ENCODE measurements around the gene CACYBP. TPM values are rescaled to one million over a fixed set of nuclear protein-coding genes. Genes with fewer than 3 reads are reported as not detected.

The CACYBP gene
- total RNA-seq, 1 experiment from 2014 or later: 202 TPM

DNA sequence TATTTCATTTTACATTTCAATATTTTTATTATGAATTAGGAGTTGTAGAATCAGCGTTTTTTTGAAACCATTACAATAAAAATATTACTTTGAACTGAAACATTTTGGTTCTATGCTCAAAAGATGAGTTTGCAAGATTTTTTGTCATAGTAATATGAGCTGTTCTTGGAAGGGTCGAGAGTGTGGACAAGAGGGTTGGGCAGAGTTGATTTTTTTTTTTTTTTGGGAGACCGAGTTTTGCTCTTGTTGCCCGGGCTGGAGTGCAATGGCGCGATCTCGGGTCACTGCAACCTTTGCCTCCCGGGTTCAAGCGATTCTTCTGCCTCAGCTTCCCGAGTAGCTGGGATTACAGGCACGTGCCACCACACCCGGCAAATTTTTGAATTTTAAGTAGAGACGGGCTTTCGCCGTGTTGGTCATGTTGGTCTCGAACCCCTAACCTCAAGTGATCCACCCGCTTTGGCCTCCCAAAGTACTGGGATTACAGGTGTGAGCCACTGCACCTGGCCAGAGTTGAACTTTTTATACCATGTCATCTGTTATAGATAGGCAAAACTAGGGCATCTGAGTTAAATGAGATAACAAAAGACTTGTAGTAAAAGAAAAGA is 3.3 kb downstream of the CACYBP start:
- Histone ChIP-seq H3K9ac (ENCODE audit: extremely low read depth, insufficient read length, low read length) (no peak overlapping the region), H2BK5ac (ENCODE audit: insufficient read length, low read length) (no peak overlapping the region), H3K4me1 (ENCODE audit: insufficient read depth, low read length) (no peaks in the 10 kb centered on the region), H3K23me2 (ENCODE audit: insufficient read length, low read depth, low read length, poor library complexity, severe bottlenecking) (peaks cover 5% of the 10 kb centered on the region), H3K14ac (ENCODE audit: insufficient read depth, low read length) (no peak overlapping the region), H3T11ph (ENCODE audit: low read length) (no peak overlapping the region), H3K9me3 (ENCODE audit: control insufficient read depth, low read depth, low read length) (no peaks in the 10 kb centered on the region), H4K20me1 (ENCODE audit: control insufficient read depth, insufficient read depth, insufficient read length) (no peaks in the 10 kb centered on the region), H3K4ac (ENCODE audit: low read depth, low read length) (no peak overlapping the region), H2AFZ (ENCODE audit: low read length) (no peak overlapping the region), H3K4me2 (ENCODE audit: insufficient read depth, insufficient read length, low read length) (no peak overlapping the region), H3K56ac (ENCODE audit: insufficient read length, low read depth, low read length) (no peak overlapping the region), H3K23ac (ENCODE audit: insufficient read length, low read depth, low read length) (no peak overlapping the region), H2BK12ac (ENCODE audit: insufficient read length, low read depth, low read length) (no peak overlapping the region), H3K79me1 (ENCODE audit: insufficient read depth, low read depth, low read length, poor library complexity, severe bottlenecking) (no peaks in the 10 kb centered on the region), H4K8ac (replicated peaks; ENCODE audit: insufficient read length, low read depth, low read length) (no peak overlapping the region), H3K79me2 (ENCODE audit: insufficient read depth, low read length) (peaks cover 40% of the 10 kb centered on the region; the same call in 1 of the 2 replicates), H4K5ac (ENCODE audit: insufficient read length, low read depth, low read length) (no peak overlapping the region), H3K27ac (ENCODE audit: insufficient read length, low read depth, low read length) (no peak overlapping the region), H2AK5ac (ENCODE audit: insufficient read length, low read length) (no peak overlapping the region), H2BK20ac (ENCODE audit: low read depth, low read length, poor library complexity, severe bottlenecking) (no peak overlapping the region), H3K18ac (ENCODE audit: insufficient read length, low read depth, low read length) (no peak overlapping the region), H2BK15ac (ENCODE audit: low read depth, low read length) (no peak overlapping the region), H3K27me3 (ENCODE audit: insufficient read depth, low read length) (no peaks in the 10 kb centered on the region), H4K91ac (ENCODE audit: insufficient read length, low read depth, low read length) (no peak overlapping the region), H2BK120ac (ENCODE audit: low read depth, low read length, poor library complexity, severe bottlenecking) (no peak overlapping the region)
- WGBS (ENCODE audit: extremely low coverage, insufficient read length, low lambda C conversion rate): no CpG with 5 or more reads among the region's 17 CpGs
- DNase-seq: no peak
- H3K9me3 Mint-ChIP-seq: no peaks in the 10 kb centered on the region
- no peaks in the 10 kb centered on the region for H3K27me3 Mint-ChIP-seq (ENCODE audit: low read depth)
- H3K4me3 Mint-ChIP-seq: peak overlapping the region in 1 of 2 experiments; percentile 5; a peak in 2 of 5 replicates
- peak overlapping the region in 2 of 3 experiments; percentile 31 to 72; a peak in 4 of 7 replicates for H3K27ac Mint-ChIP-seq
- H3K4me1 Mint-ChIP-seq: peaks cover 22 to 24% of the 10 kb centered on the region in 2 experiments
- peaks cover 11 to 32% (median 27%) of the 10 kb centered on the region in 3 experiments; a peak in 6 of 7 replicates for H3K36me3 Mint-ChIP-seq (ENCODE audit: insufficient read depth in 1 of 3, low read depth in 3 of 3)
- TF ChIP-seq, protein P1, sequence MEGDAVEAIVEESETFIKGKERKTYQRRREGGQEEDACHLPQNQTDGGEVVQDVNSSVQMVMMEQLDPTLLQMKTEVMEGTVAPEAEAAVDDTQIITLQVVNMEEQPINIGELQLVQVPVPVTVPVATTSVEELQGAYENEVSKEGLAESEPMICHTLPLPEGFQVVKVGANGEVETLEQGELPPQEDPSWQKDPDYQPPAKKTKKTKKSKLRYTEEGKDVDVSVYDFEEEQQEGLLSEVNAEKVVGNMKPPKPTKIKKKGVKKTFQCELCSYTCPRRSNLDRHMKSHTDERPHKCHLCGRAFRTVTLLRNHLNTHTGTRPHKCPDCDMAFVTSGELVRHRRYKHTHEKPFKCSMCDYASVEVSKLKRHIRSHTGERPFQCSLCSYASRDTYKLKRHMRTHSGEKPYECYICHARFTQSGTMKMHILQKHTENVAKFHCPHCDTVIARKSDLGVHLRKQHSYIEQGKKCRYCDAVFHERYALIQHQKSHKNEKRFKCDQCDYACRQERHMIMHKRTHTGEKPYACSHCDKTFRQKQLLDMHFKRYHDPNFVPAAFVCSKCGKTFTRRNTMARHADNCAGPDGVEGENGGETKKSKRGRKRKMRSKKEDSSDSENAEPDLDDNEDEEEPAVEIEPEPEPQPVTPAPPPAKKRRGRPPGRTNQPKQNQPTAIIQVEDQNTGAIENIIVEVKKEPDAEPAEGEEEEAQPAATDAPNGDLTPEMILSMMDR (conservative IDR thresholded peaks at IDR 0.05): no peak

All from H9 (cell line).